ENCODE data around the gene BDH1. TPM values are rescaled to one million over a fixed set of nuclear protein-coding genes. Genes with fewer than 3 reads are reported as not detected.
"Not testable (repeated sequence)": the region's sequence is repeated elsewhere in the genome, so short reads cannot be mapped to it uniquely, and the experiment has no call there.

The BDH1 gene
- total and polyA plus RNA-seq, 2 experiments from 2014 or later: 61.8 to 62.9 TPM

DNA sequence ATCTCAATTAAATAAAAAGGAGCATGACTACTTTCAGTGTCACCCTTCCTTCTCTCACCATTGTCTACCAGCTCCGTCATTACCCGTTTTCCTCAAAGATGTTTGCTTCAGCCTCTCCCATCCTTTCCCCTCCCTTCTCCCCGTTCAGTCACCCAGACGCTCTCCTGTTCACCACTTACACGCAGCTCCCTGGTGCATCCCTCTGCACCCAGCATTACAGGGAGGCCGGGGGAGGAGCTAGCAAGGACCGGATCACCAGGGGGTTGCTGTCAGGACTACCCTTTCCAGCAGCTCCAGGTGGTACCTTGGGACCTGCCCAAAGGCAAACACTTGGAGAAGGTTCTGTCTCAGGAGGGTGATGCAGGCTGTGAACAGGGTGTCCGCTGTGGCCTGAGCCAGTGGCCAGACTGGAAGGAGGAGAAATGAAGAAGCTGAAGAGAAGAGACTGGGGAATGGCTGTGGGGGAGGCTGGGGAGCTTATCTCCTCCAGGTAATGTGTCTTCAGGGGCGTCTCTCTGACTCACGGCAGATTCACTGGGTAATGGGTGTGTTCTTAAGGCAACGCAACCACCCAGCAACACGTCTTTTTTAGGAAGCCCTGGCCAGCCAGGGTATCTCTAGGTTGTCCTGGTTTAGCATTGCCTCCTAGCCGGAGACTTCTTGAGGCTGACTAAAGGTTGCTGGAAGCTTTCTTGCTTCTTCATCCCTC is 21.8 kb upstream of the BDH1 start:
- Histone ChIP-seq H3K4me1 (ENCODE audit: insufficient read depth) (peaks cover 31% of the 10 kb centered on the region), H3K9me3 (ENCODE audit: low read depth) (no peaks in the 10 kb centered on the region), H4K20me1 (ENCODE audit: insufficient read depth, poor library complexity, severe bottlenecking) (no peaks in the 10 kb centered on the region), H3K27ac (no peak overlapping the region), H3K79me2 (no peaks in the 10 kb centered on the region), H3K36me3 (replicated peaks; ENCODE audit: insufficient read depth, low read depth) (no peaks in the 10 kb centered on the region), H2AFZ (no peak overlapping the region), H3K4me3 (no peak overlapping the region), H3K9me2 (replicated peaks; ENCODE audit: insufficient read depth) (no peaks in the 10 kb centered on the region), H3K27me3 (no peaks in the 10 kb centered on the region), H3K4me2 (no peak overlapping the region)
- no peak for DNase-seq (ENCODE audit: low spot score)
- WGBS (ENCODE audit: low lambda C conversion rate, missing lambda C conversion rate): 79% methylated on average over 13 of the region's 13 CpGs
- TF ChIP-seq EZH2 (IDR thresholded peaks at IDR 0.05; ENCODE audit: borderline replicate concordance): no peak
- no peak for TF ChIP-seq EZH2phosphoT487 (IDR thresholded peaks at IDR 0.05; ENCODE audit: low read depth, severe bottlenecking, unreplicated experiment)
- TF ChIP-seq CTCF (IDR thresholded peaks at IDR 0.05; ENCODE audit: poor library complexity): no peak

DNA sequence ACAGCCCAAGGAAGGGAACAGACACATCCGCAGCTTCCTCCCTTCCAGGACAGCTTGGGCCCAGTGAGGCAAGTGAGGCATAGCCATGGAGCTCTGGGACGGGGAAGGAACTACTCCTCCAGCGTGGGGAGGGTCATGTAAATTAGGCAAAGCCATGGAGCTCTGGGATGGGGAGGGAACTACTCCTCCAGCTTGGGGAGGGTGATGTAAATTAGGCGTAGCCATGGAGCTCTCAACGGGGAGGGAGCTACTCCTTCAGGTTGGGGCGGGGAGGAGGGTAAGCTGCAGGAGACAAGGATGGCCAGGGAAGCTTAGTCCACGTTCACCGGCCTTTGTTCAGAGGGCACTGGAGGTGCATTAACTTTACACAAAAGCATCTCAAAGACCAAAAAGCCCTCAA is 21.1 kb upstream of the BDH1 start:
- no peaks in the 10 kb centered on the region for H3K79me2 ChIP-seq
- DNase-seq (ENCODE audit: low spot score): no peak
- H3K9me2 ChIP-seq (replicated peaks; ENCODE audit: insufficient read depth): no peaks in the 10 kb centered on the region
- no peaks in the 10 kb centered on the region for H3K36me3 ChIP-seq (replicated peaks; ENCODE audit: insufficient read depth, low read depth)
- TF ChIP-seq CTCF (IDR thresholded peaks at IDR 0.05; ENCODE audit: poor library complexity) (no peak), EZH2 (IDR thresholded peaks at IDR 0.05; ENCODE audit: borderline replicate concordance) (no peak), EZH2phosphoT487 (IDR thresholded peaks at IDR 0.05; ENCODE audit: low read depth, severe bottlenecking, unreplicated experiment) (no peak)
- H3K4me3 ChIP-seq: no peak overlapping the region
- H3K4me1 ChIP-seq (ENCODE audit: insufficient read depth): peaks cover 31% of the 10 kb centered on the region
- no peaks in the 10 kb centered on the region for H4K20me1 ChIP-seq (ENCODE audit: insufficient read depth, poor library complexity, severe bottlenecking)
- H3K27ac ChIP-seq: no peak overlapping the region
- H3K4me2 ChIP-seq: no peak overlapping the region
- H3K9me3 ChIP-seq (ENCODE audit: low read depth): no peaks in the 10 kb centered on the region
- H3K27me3 ChIP-seq: no peaks in the 10 kb centered on the region
- H2AFZ ChIP-seq: no peak overlapping the region
- WGBS (ENCODE audit: low lambda C conversion rate, missing lambda C conversion rate): 69% methylated on average over 7 of the region's 8 CpGs

GRCh38 chr3:197575362-197575761 is 19.6 kb upstream of the BDH1 start:
- no peaks in the 10 kb centered on the region for H3K36me3 ChIP-seq (replicated peaks; ENCODE audit: insufficient read depth, low read depth)
- H3K27me3 ChIP-seq: no peaks in the 10 kb centered on the region
- H2AFZ ChIP-seq: no peak overlapping the region
- TF ChIP-seq EZH2phosphoT487 (IDR thresholded peaks at IDR 0.05; ENCODE audit: low read depth, severe bottlenecking, unreplicated experiment): no peak
- no peak for TF ChIP-seq EZH2 (IDR thresholded peaks at IDR 0.05; ENCODE audit: borderline replicate concordance)
- TF ChIP-seq CTCF (IDR thresholded peaks at IDR 0.05; ENCODE audit: poor library complexity): no peak
- H3K4me1 ChIP-seq (ENCODE audit: insufficient read depth): peaks cover 36% of the 10 kb centered on the region
- peak overlapping the region; percentile 71 for H3K27ac ChIP-seq
- no peaks in the 10 kb centered on the region for H3K9me2 ChIP-seq (replicated peaks; ENCODE audit: insufficient read depth)
- WGBS (ENCODE audit: low lambda C conversion rate, missing lambda C conversion rate): 79% methylated on average over 5 of the region's 5 CpGs
- H3K9me3 ChIP-seq (ENCODE audit: low read depth): no peaks in the 10 kb centered on the region
- H3K4me2 ChIP-seq: peak overlapping the region; percentile 65
- no peak for DNase-seq (ENCODE audit: low spot score)
- H3K4me3 ChIP-seq: no peak overlapping the region
- no peaks in the 10 kb centered on the region for H3K79me2 ChIP-seq
- no peaks in the 10 kb centered on the region for H4K20me1 ChIP-seq (ENCODE audit: insufficient read depth, poor library complexity, severe bottlenecking)

DNA sequence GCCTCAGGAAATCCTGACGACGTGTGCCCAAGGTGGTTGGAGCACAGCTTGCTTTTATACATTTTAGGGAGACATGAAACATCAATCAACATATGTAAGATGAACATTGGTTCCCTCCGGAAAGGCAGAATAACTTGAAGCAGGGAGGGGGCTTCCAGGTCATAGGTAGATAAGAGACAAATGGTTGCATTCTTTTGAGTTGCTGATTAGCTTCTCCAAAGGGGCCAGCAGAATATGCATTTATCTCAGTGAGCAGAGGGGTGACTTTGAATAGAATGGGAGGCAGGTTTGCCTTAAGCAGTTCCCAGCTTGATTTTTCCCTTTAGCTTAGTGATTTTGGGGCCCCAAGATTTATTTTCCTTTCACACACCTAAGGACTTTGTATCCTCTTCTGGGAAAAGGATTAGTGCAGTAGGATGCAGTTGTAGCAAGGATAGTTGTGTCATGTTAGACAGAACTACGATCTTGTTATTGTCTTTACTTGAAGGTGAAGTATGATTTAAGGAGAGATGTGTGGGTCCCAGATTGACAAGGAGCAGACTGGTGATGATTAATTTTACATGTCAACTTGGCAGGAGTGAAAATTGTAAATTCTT is 18.7 kb upstream of the BDH1 start:
- H3K9me3 ChIP-seq (ENCODE audit: low read depth); H3K9me2 ChIP-seq (replicated peaks; ENCODE audit: insufficient read depth); H4K20me1 ChIP-seq (ENCODE audit: insufficient read depth, poor library complexity, severe bottlenecking); H3K27me3 ChIP-seq; DNase-seq (ENCODE audit: low spot score); H3K4me3 ChIP-seq; H3K36me3 ChIP-seq (replicated peaks; ENCODE audit: insufficient read depth, low read depth); H2AFZ ChIP-seq; H3K79me2 ChIP-seq: not testable (repeated sequence)
- H3K4me2 ChIP-seq: peak overlapping the region; percentile 65
- peaks cover 36% of the 10 kb centered on the region for H3K4me1 ChIP-seq (ENCODE audit: insufficient read depth)
- WGBS (ENCODE audit: low lambda C conversion rate, missing lambda C conversion rate): 18% methylated on average over 4 of the region's 4 CpGs
- H3K27ac ChIP-seq: peak overlapping the region; percentile 71

Measured in hepatocyte (in vitro differentiated cells).